T-helper 1 cell treated with Interleukin-12 subunit alpha and Interleukin-12 subunit beta and Interleukin-4 antibody, amounts not matched to agents 30 ng/mL and 1 ng/mL, for 36 hours (primary cell): ENCODE data around the gene TAF11L10. TPM values are rescaled to one million over a fixed set of nuclear protein-coding genes. Genes with fewer than 3 reads are reported as not detected.
"Not testable (repeated sequence)": the region's sequence is repeated elsewhere in the genome, so short reads cannot be mapped to it uniquely, and the experiment has no call there.

ENCODE experiments used
- intact Hi-C: fragments of 100-400 bp; cut with micrococcal nuclease; formaldehyde crosslinking; loops from one replicate; pipeline ENCODE4 v1.15.1; 2024
- total RNA-seq: library from RNA; stranded (reverse); gene quantifications from 2 replicates; pipeline ENCODE4 v1.2.3, GENCODE V29; 2022

Gene TAF11L10
- not detected in 2 replicates for total RNA-seq

DNA sequence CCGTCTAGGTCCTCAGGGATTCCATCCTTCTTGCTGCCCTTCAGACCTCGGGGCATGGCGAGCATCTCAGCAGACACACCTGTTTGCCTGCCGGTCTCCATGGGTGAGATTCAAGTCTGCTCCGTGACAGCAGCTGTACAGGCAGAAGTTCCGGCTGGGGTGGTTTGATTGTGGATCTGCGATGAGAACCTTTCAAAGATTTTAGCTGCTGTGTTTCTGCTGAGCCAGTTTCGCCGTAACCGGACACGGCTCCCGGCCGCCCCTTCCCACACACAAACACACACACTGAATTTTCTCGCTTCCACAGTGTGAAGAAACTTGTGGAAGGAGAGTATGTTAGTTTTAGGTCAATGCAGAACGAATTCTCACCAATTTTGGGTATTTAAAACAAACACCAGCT lies at the start of gene TAF11L10:
Gene TAF11L10, minus strand, starts transcription at position 101 of the 400 bp plus-strand sequence.
- intact Hi-C loops = not testable (repeated sequence)

- intact Hi-C loops = no loop called here
Measured at GRCh38 chr5:17634160-17634559, 36.5 kb upstream of the TAF11L10 start, which contains the start of gene TAF11L14. Gene TAF11L14 (plus strand): TSS chr5:17634460.

GRCh38 chr5:17631788-17632187 lies 34.2 kb upstream of the TAF11L10 start, which contains the start of gene TAF11L13:
Gene TAF11L13 (plus strand): TSS chr5:17632088.
- intact Hi-C loops = not testable (repeated sequence)

GRCh38 chr5:17625686-17626085 lies 28.1 kb upstream of the TAF11L10 start:
- intact Hi-C loops = no loop called here

- intact Hi-C loops = no loop called here
Measured at GRCh38 chr5:17620627-17621026, 23.0 kb upstream of the TAF11L10 start.

DNA sequence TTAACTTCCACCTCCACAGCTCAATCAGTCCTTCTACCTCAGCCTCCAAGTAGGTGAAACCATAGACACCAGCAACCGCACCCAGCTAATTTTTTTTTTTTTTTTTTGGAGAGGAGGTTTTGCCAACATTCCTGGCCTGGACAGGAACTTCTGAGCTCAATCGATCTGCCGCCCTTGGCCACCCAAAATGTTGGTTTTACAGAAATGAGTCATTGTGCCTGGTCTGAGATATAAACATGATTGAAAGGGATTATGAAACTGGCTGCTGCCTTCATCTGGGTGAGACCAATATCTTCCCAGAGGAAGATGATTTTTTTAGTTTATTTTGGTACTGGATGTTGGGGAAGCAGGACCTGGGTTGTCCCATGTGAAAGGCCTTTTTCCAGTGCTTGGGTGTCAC lies 21.7 kb upstream of the TAF11L10 start:
- intact Hi-C loops = no loop called here

- intact Hi-C loops = no loop called here
Measured at GRCh38 chr5:17614872-17615605, 17.4 kb upstream of the TAF11L10 start.

- intact Hi-C loops = not testable (repeated sequence)
Measured at GRCh38 chr5:17610092-17610491, 12.5 kb upstream of the TAF11L10 start, which contains the start of gene TAF11L12. Gene TAF11L12 (plus strand): TSS chr5:17610392.

- intact Hi-C loops = not testable (repeated sequence)
Measured at GRCh38 chr5:17607461-17607860, 9.8 kb upstream of the TAF11L10 start.

GRCh38 chr5:17604951-17605350 lies 7.3 kb upstream of the TAF11L10 start:
- intact Hi-C loops = no loop called here

- intact Hi-C loops = not testable (repeated sequence)
Measured at GRCh38 chr5:17603880-17604279, 6.3 kb upstream of the TAF11L10 start, which contains the start of gene TAF11L11. Gene TAF11L11 (plus strand): TSS chr5:17604183.

GRCh38 chr5:17594255-17594654 lies 3.4 kb downstream of the TAF11L10 start, which contains the start of gene TAF11L9:
Gene TAF11L9 (minus strand): TSS chr5:17594394.
- intact Hi-C loops = not testable (repeated sequence)

DNA sequence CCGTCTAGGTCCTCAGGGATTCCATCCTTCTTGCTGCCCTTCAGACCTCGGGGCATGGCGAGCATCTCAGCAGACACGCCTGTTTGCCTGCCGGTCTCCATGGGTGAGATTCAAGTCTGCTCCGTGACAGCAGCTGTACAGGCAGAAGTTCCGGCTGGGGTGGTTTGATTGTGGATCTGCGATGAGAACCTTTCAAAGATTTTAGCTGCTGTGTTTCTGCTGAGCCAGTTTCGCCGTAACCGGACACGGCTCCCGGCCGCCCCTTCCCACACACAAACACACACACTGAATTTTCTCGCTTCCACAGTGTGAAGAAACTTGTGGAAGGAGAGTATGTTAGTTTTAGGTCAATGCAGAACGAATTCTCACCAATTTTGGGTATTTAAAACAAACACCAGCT lies 6.8 kb downstream of the TAF11L10 start, which contains the start of gene TAF11L8:
Gene TAF11L8, minus strand, starts transcription at position 101 of the 400 bp plus-strand sequence.
- intact Hi-C loops = not testable (repeated sequence)

GRCh38 chr5:17585658-17586057 lies 12.0 kb downstream of the TAF11L10 start, which contains the start of gene TAF11L7:
Gene TAF11L7 (minus strand): TSS chr5:17585758.
- intact Hi-C loops = not testable (repeated sequence)

Other genes with a start within 250 kb of the TAF11L10 start
- not detected in 2 replicates for gene TAF11L2, start 99.6 kb downstream of the TAF11L10 start, total RNA-seq
- not detected in 2 replicates for gene TAF11L3, start 79.5 kb downstream of the TAF11L10 start, total RNA-seq
- not detected in 2 replicates for gene TAF11L4, start 76.0 kb downstream of the TAF11L10 start, total RNA-seq
- not detected in 2 replicates for gene TAF11L5, start 72.6 kb downstream of the TAF11L10 start, total RNA-seq
- not detected in 2 replicates for gene TAF11L6, start 69.2 kb downstream of the TAF11L10 start, total RNA-seq
- not detected in 2 replicates for gene TAF11L7, start 12.1 kb downstream of the TAF11L10 start, total RNA-seq
- gene TAF11L8, start 6.9 kb downstream of the TAF11L10 start, total RNA-seq = not detected in 2 replicates
- not detected in 2 replicates for gene TAF11L9, start 3.4 kb downstream of the TAF11L10 start, total RNA-seq
- not detected in 2 replicates for gene TAF11L11, start 6.4 kb upstream of the TAF11L10 start, total RNA-seq
- not detected in 2 replicates for gene TAF11L12, start 12.6 kb upstream of the TAF11L10 start, total RNA-seq
- not detected in 2 replicates for gene TAF11L13, start 34.3 kb upstream of the TAF11L10 start, total RNA-seq
- not detected in 2 replicates for gene TAF11L14, start 36.6 kb upstream of the TAF11L10 start, total RNA-seq